GM21619 (cell line): Measurements from ENCODE around the gene ABCA13.

ENCODE experiments used
- ATAC-seq: cut with Tn5 transposase; IDR thresholded peaks from one replicate; pipeline ENCODE4 v1.9.1; 2021; ENCODE audit not compliant: unreplicated experiment

ABCA13 gene

DNA sequence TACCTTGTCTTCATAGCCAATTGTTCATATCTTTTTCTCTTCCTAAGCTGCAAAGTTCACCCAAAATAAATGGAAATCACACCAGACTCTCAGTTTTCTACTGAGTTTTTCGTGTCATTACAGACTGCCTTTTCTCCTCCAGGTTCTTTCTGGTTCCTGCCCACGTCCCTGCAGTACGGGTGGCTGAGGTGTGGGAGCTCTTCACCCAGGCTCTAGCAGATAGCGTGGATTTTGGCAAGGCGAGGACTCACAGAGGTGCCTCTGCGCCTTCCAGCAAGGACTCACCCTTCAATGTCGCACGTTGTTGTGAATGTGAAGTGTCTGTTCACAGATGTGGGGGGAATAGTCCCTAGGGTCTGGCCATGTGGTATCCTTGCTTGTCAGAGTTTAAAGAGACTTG lies 71.6 kb downstream of the ABCA13 start:
- no peak for ATAC-seq

DNA sequence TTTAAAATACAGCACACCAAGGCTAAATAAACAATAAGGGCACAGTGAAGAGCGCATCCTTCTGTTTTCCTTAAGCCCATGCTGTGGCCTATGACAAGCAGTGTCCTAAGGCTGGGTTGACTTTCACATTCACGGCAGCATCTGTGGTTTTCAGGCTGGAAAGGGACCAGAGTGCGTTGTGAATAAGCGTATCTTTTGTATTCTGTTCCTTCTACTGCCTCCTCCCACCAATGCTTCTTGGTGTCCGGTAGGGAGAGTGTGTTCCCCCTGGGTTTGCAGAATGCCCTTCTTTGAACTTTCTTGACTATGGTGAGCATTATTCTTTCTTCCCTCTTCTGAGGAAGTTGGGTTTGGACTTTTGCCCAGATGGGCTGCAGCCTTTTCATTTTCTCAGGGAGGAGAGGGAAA lies 73.6 kb downstream of the ABCA13 start:
- ATAC-seq = no peak

- ATAC-seq = peak; percentile 75
Measured at GRCh38 chr7:48245751-48246472, 74.7 kb downstream of the ABCA13 start.

GRCh38 chr7:48249166-48249565 lies 77.9 kb downstream of the ABCA13 start:
- ATAC-seq = no peak

GRCh38 chr7:48250441-48250951 lies 79.2 kb downstream of the ABCA13 start:
- no peak for ATAC-seq

DNA sequence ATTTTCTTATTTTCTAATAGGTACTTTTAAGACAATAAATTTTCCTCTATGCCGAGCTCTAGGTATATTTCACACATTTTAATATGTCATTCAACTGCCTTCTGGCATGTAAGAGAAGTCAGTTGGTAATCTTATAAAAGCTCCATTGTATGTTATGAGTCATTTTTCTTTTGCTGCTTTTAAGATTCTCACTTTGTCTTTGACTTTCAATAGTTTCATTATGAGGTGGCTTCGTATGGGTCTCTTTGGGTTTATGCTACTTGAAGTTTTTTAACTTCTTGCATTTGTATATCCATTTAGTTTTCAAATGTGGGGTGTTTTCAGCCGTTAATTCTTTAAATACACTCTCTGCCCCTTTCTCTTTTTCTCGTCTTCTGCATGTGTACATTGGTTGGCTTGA lies 80.5 kb downstream of the ABCA13 start:
- ATAC-seq = peak; percentile 96

GRCh38 chr7:48252995-48253394 lies 81.7 kb downstream of the ABCA13 start:
- no peak for ATAC-seq

- ATAC-seq = peak; percentile 42
Measured at GRCh38 chr7:48255046-48255445, 83.8 kb downstream of the ABCA13 start.

- ATAC-seq = no peak
Measured at GRCh38 chr7:48259463-48260280, 88.4 kb downstream of the ABCA13 start.

DNA sequence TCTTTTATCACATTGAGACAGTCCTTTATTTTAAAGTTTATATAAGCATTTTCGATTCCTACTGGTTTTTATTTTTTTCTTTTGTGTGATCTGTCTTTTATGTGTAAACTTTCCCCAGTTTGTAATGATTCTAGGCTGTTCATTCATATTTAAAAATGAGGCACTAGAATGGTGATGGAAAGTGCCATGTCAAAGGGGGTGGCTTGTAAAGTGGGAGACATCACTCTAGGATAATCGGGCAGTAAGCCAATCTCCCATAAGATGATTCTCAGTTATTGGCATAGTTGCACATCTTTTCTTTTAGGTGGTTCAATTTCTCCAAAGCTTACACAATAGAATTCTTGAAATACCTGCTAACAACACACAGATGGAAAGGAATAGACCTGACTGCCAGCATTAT lies 90.4 kb downstream of the ABCA13 start:
- no peak for ATAC-seq

- no peak for ATAC-seq
Measured at GRCh38 chr7:48262606-48263310, 91.5 kb downstream of the ABCA13 start.

DNA sequence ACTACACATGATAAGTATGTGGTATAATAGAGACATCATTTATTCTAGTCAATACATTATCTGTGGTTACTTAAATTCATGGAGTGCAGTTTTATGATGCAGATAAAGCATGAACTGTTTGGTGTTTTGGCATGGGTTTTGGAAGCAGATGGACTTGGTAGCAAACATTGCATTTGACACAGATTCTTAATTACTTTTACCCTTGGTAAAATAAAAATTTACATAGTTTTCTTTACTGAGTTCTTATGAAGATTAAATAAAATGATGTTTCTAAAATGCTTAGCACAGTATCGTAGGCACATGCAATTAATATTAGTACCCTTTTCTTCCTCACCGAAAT lies 92.0 kb downstream of the ABCA13 start:
- ATAC-seq = no peak

GRCh38 chr7:48269066-48269465 lies 97.8 kb downstream of the ABCA13 start:
- ATAC-seq = no peak

GRCh38 chr7:48274662-48275061 lies 103.4 kb downstream of the ABCA13 start:
- no peak for ATAC-seq

- ATAC-seq = no peak
Measured at GRCh38 chr7:48279420-48279819, 108.2 kb downstream of the ABCA13 start.

DNA sequence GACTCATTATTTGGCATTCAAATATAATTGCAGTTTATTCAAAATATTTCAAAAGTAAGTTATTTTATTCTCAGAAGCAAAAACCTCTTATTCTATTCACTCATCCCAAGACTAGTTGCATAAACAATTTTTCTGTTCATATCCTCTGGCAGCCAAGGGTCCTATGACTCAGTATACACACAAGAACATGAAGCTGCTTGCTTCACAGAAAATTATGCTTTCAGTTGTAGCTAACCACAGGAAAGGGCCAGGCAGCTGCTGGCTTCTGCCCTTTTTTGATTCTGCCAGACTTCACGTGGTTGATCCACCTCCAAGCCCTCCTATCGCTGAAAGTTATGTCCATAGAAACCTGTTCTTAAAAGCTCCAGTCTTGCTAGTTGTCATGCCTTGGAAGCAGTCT lies 108.8 kb downstream of the ABCA13 start:
- ATAC-seq = no peak

DNA sequence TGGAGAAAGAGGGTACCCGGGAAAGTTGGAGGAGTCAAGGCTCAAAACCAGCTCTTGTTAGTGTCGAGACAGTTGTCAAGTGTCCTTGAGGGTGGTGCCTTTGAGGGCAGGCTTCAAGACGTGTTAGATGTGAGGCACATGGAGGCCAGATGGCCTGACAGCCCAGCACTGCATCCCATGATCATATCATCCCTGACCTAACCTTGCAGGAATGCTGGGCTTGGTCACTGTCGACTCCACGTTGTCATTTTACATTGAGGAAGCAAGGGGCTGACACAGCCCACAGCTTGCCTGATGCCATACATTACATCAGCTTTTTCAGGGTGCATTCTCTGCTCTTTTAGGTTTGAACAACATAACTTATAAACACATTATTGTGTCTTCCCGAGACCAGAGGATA lies 114.1 kb downstream of the ABCA13 start:
- no peak for ATAC-seq

- ATAC-seq = no peak
Measured at GRCh38 chr7:48286836-48287235, 115.6 kb downstream of the ABCA13 start.

- ATAC-seq = no peak
Measured at GRCh38 chr7:48289656-48290055, 118.4 kb downstream of the ABCA13 start.

DNA sequence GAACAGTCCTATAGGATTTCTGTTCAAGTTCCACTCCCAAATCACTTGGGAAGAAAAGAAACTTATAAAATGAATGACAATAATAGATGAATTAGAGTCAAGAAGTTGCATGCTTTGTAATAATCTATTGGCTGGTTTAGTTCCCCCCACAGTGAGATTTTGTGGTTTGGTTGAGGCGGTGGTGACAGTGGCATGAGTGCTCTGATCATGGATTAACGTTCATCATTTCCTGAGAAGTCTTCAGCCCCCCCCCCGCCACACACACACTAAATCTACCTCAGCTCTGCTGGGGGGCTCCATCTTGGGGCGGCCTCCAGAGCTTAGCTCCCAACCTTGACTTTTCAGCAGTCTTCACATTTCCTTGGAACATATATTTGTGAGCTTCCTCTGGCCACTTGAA lies 121.7 kb downstream of the ABCA13 start:
- no peak for ATAC-seq

DNA sequence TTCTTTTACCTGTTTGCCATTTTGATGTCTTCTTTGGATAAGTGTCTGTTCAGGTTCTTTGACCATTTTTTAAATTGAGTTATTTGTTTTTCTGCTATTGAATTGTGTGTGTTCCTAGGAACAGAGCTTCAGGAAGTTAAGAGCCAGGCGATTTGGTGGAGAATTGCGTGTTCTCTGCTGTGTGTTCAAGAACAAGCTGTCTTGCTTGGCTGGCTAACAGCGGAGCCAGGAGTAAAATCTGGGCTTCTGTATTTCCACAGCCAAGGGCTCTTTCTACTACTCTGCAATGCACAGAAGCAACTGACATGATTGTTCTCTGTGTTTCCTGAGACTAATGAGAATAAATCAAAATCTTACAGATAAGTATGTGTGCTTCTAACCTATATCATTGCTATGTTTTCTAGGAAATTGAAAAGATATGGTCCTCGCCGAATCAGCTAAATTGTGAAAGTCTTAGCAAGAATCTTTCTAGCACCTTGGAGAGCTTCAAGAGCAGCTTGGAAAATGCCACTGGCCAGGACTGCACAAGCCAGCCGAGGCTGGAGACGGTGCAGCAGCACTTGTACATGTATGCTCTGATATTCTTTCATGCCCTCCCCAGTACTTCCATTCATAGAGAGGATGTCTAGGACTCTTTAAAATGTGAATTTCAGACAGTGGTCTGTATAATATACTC lies 124.2 kb downstream of the ABCA13 start:
- no peak for ATAC-seq
